GM12878 (cell line): ENCODE data around the gene CFAP61. TPM values are rescaled to one million over a fixed set of nuclear protein-coding genes. Genes with fewer than 3 reads are reported as not detected.

ENCODE experiments used
- ATAC-seq: fragments of 200-7000 bp; cut with Tn5 transposase; 3 replicates; pipeline ENCODE4 v1.9.1; 2020; ENCODE audit warnings: mild to moderate bottlenecking, moderate library complexity
- BruUV-seq: library from RNA; stranded (reverse); fragments of 400-500 nt; replicated peaks from 2 replicates; lab custom pipeline; 2021; lab: Mats Ljungman, UMichigan
- CTCF ChIA-PET: fragments of 300-600 bp; sonication (Branson Sonifier 250); formaldehyde crosslinking; extraction: SDS; loops from one replicate; lab custom pipeline; 2021; ENCODE audit warnings: inconsistent platforms; lab: Yijun Ruan, JAX
- POLR2A ChIA-PET: fragments of 350-600 bp; formaldehyde crosslinking; extraction: SDS; loops from one replicate; lab custom pipeline; 2021; ENCODE audit warnings: inconsistent platforms; lab: Charles Lee
- RAD21 ChIA-PET: fragments of 300-600 bp; sonication (Branson Sonifier 250); formaldehyde crosslinking; loops from one replicate; lab custom pipeline; 2023; ENCODE audit warnings: antibody characterized with exemption; ENCODE audit not compliant: unreplicated experiment; lab: Charles Lee
- SMC1A ChIA-PET: fragments of 300-600 bp; sonication (Branson Sonifier 250); formaldehyde crosslinking; loops from one replicate; lab custom pipeline; 2023; ENCODE audit not compliant: unreplicated experiment, uncharacterized antibody; lab: Charles Lee
- DNase-seq: peaks from one replicate; pipeline ENCODE4 v3.0.0-alpha.2; 2011; ENCODE audit warnings: low read depth, low spot score
- FAIRE-seq: peaks from 3 replicates; lab custom pipeline; 2011; peaks lifted over from hg19 to GRCh38; lab: Jason Lieb, UNC
- H2AFZ ChIP-seq: 2 replicates; pipeline ENCODE4 v1.6.0; 2011; ENCODE audit warnings: low read depth, low read length, control low read depth; ENCODE audit not compliant: control insufficient read depth
- H3K27ac ChIP-seq: 2 replicates; pipeline ENCODE4 v1.5.1; 2011; ENCODE audit warnings: control low read depth; ENCODE audit not compliant: control insufficient read depth, insufficient read depth
- H3K27me3 ChIP-seq, 2 experiments: replicated peaks in 1 of 2; 2 replicates each; pipeline versions ENCODE4 v1.6.0 to v1.6.1; 2011; ENCODE audit warnings: low read length in 1 of 2; ENCODE audit not compliant: control insufficient read depth in 2 of 2, insufficient read depth in 2 of 2
- H3K36me3 ChIP-seq, 2 experiments: 2 replicates each; pipeline ENCODE4 v1.5.1; 2011; ENCODE audit warnings: low read length in 1 of 2; ENCODE audit not compliant: control insufficient read depth in 2 of 2, insufficient read depth in 2 of 2
- H3K4me1 ChIP-seq: 2 replicates; pipeline ENCODE4 v1.6.1; 2011; ENCODE audit warnings: mild to moderate bottlenecking, low read length, moderate library complexity, mixed read lengths; ENCODE audit not compliant: control insufficient read depth, insufficient read depth
- H3K4me2 ChIP-seq: 2 replicates; pipeline ENCODE4 v1.6.0; 2011; ENCODE audit warnings: control low read depth; ENCODE audit not compliant: control insufficient read depth, insufficient read depth
- H3K4me3 ChIP-seq: fragments of 200-600 bp; sonication (generic); 2 replicates; pipeline ENCODE4 v1.5.1; 2016
- H3K79me2 ChIP-seq: 2 replicates; pipeline ENCODE4 v1.6.0; 2011; ENCODE audit warnings: low read length; ENCODE audit not compliant: control insufficient read depth, insufficient read depth
- H3K9ac ChIP-seq: 2 replicates; pipeline ENCODE4 v1.8.0; 2011; ENCODE audit warnings: low read length, control low read depth, mixed read lengths; ENCODE audit not compliant: control insufficient read depth, insufficient read depth
- H3K9me3 ChIP-seq: replicated peaks from 3 replicates; pipeline ENCODE4 v1.5.1; 2011; ENCODE audit warnings: mild to moderate bottlenecking, low read length; ENCODE audit not compliant: control insufficient read depth, insufficient read depth
- H4K20me1 ChIP-seq: 2 replicates; pipeline ENCODE4 v1.6.0; 2011; ENCODE audit not compliant: control insufficient read depth, insufficient read depth
- ASH2L ChIP-seq: fragments of 300-600, 200-600 bp; sonication (generic); IDR thresholded peaks from 2 replicates; pipeline ENCODE4 v1.6.1; 2017; ENCODE audit warnings: low read depth, mild to moderate bottlenecking, borderline replicate concordance
- CHD1 ChIP-seq: IDR thresholded peaks from 2 replicates; pipeline ENCODE4 v1.6.1; 2012; ENCODE audit warnings: low read depth, low read length, improper control_type of control experiment
- JUNB ChIP-seq: IDR thresholded peaks from 2 replicates; pipeline ENCODE4 v1.6.1; 2016; ENCODE audit warnings: antibody characterized with exemption, mild to moderate bottlenecking
- NRF1 ChIP-seq: conservative IDR thresholded peaks from 2 replicates; pipeline ENCODE4 v1.6.1; 2011; ENCODE audit warnings: mild to moderate bottlenecking, low read depth, low read length, improper control_type of control experiment
- PAX5 ChIP-seq: IDR thresholded peaks from 2 replicates; pipeline ENCODE4 v1.6.1; 2011; ENCODE audit warnings: low read depth, low read length, borderline replicate concordance
- PAX8 ChIP-seq: fragments of 450-650 bp; IDR thresholded peaks from 2 replicates; pipeline ENCODE4 v1.6.1; 2017; ENCODE audit warnings: mild to moderate bottlenecking, moderate library complexity
- WRNIP1 ChIP-seq: IDR thresholded peaks from 2 replicates; pipeline ENCODE4 v1.6.1; 2011; ENCODE audit warnings: low read depth, low read length, improper control_type of control experiment, borderline replicate concordance
- WGBS: methylation state at CpG from one replicate; pipeline ENCODE4 v1.1.6; 2016; ENCODE audit warnings: low lambda C conversion rate; ENCODE audit not compliant: insufficient replicate concordance, insufficient coverage; ENCODE audit errors: missing lambda C conversion rate; 5-methylcytosine and 5-hydroxymethylcytosine counted together
- in situ Hi-C: fragments of 300-500 bp; cut with MboI; formaldehyde crosslinking; loops from 9 replicates; pipeline ENCODE4 v1.14.3; 2018; ENCODE audit warnings: mixed read lengths
- intact Hi-C: fragments of 100-400 bp; cut with micrococcal nuclease; formaldehyde crosslinking; loops from one replicate; pipeline ENCODE4 v1.14.2; 2022; ENCODE audit not compliant: unreplicated experiment
- polyA plus RNA-seq, 11 experiments: library from polyadenylated mRNA; depleted of rRNA in 4 of 11; unstranded in 6 of 11; stranded (reverse) in 5 of 11; fragments of >200 nt; fragmentation: Nextera tagmentation in 4 of 11; fragmentation: Illumina TruSeq in 1 of 11; extraction: Ambion mirVana in 4 of 11; extraction: Trizol in 1 of 11; gene quantifications; 1 replicate in 1 of 11; 2 replicates in 10 of 11; pipeline versions ENCODE4 v1.2.1 to v1.2.3, GENCODE V29; 2011 to 2016; ENCODE audit warnings: inconsistent platforms in 2 of 11, missing spikeins in 2 of 11, low read depth in 1 of 11
- total RNA-seq, 4 experiments: library from RNA; depleted of rRNA in 3 of 4; stranded (reverse); fragments of >200 nt in 3 of 4; fragmentation: Illumina TruSeq in 1 of 4; extraction: Trizol in 1 of 4; gene quantifications; 2 replicates each; pipeline versions ENCODE4 v1.2.1 to v1.2.3, GENCODE V29; 2013 to 2021
- TF ChIP-seq, protein P1 (sequence below): fragments of 450-650 bp; IDR thresholded peaks from 2 replicates; pipeline ENCODE4 v1.6.1; 2017; ENCODE audit warnings: mild to moderate bottlenecking, low read depth, inconsistent platforms; ENCODE audit not compliant: poor library complexity, severe bottlenecking
- TF ChIP-seq, protein P2 (sequence below): fragments of 450-650 bp; IDR thresholded peaks from 2 replicates; pipeline ENCODE4 v1.6.1; 2017; ENCODE audit warnings: antibody characterized with exemption, mild to moderate bottlenecking, moderate library complexity

Gene CFAP61
- total and polyA plus RNA-seq, 10 of the 15 experiments (the other 5 are each of a cell fraction or from before 2014, with no cell fraction given): 0.11 to 0.41 (median 0.24) TPM; not detected in 7

GRCh38 chr20:20167698-20168097 lies 115.4 kb downstream of the CFAP61 start:
- WGBS: 31% methylated on average over 3 of the region's 3 CpGs
- ChIA-PET POLR2A (no interaction called here), CTCF (no interaction called here), RAD21 (no interaction called here), SMC1A (interaction anchor here (1.2 kb wide), 1 partner anchor 117 kb away, joined by 3 read pairs; no protein-coding TSS in a partner anchor)
- no TSS peak for BruUV-seq
- intact Hi-C loops: no loop called here
- Histone ChIP-seq H3K4me3 (no peak overlapping the region), H2AFZ (no peak overlapping the region), H3K9ac (no peak overlapping the region), H3K79me2 (no peaks in the 10 kb centered on the region), H3K4me1 (no peaks in the 10 kb centered on the region), H3K36me3 (no peaks in the 10 kb centered on the region), H3K9me3 (no peaks in the 10 kb centered on the region; the same call in 2 of the 3 replicates), H3K27me3 (no peaks in the 10 kb centered on the region), H4K20me1 (no peaks in the 10 kb centered on the region), H3K27ac (no peak overlapping the region), H3K4me2 (no peak overlapping the region)
- in situ Hi-C loops: no loop called here
- no peak for TF ChIP-seq CHD1
- TF ChIP-seq PAX5: no peak
- FAIRE-seq: no peak
- no peak for ATAC-seq
- no peak for DNase-seq

DNA sequence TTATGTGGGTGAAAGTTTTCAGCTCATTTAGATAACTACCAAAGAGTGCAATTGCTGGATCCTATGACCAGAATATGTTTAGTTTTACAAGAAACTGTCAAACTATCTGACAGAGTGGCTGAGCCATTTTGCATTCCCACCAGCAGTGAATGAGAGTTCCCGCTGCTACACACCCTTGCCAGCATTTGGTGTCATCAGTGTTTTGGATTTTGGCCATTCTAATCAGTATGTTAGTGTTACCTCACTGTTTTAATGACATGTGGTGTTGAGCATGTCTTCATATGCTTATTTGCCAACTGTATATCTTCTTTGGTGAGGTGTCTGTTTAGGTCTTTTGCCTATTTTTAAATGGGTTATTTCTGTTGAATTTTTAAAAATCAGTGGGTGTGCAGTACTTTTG lies 120.9 kb downstream of the CFAP61 start:
- Histone ChIP-seq H3K79me2 (no peaks in the 10 kb centered on the region), H3K4me3 (no peak overlapping the region), H3K27me3 (no peaks in the 10 kb centered on the region; a peak in 1 of 4 replicates), H3K9ac (no peak overlapping the region), H2AFZ (no peak overlapping the region), H4K20me1 (no peaks in the 10 kb centered on the region), H3K36me3 (no peaks in the 10 kb centered on the region), H3K9me3 (no peaks in the 10 kb centered on the region; the same call in 2 of the 3 replicates), H3K27ac (no peak overlapping the region), H3K4me2 (no peak overlapping the region), H3K4me1 (no peaks in the 10 kb centered on the region)
- no peak for ATAC-seq
- TF ChIP-seq JUNB (no peak), NRF1 (no peak), WRNIP1 (no peak), ASH2L (no peak), PAX8 (no peak)
- TF ChIP-seq, protein P1, sequence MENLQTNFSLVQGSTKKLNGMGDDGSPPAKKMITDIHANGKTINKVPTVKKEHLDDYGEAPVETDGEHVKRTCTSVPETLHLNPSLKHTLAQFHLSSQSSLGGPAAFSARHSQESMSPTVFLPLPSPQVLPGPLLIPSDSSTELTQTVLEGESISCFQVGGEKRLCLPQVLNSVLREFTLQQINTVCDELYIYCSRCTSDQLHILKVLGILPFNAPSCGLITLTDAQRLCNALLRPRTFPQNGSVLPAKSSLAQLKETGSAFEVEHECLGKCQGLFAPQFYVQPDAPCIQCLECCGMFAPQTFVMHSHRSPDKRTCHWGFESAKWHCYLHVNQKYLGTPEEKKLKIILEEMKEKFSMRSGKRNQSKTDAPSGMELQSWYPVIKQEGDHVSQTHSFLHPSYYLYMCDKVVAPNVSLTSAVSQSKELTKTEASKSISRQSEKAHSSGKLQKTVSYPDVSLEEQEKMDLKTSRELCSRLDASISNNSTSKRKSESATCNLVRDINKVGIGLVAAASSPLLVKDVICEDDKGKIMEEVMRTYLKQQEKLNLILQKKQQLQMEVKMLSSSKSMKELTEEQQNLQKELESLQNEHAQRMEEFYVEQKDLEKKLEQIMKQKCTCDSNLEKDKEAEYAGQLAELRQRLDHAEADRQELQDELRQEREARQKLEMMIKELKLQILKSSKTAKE: no peak
- TF ChIP-seq, protein P2, sequence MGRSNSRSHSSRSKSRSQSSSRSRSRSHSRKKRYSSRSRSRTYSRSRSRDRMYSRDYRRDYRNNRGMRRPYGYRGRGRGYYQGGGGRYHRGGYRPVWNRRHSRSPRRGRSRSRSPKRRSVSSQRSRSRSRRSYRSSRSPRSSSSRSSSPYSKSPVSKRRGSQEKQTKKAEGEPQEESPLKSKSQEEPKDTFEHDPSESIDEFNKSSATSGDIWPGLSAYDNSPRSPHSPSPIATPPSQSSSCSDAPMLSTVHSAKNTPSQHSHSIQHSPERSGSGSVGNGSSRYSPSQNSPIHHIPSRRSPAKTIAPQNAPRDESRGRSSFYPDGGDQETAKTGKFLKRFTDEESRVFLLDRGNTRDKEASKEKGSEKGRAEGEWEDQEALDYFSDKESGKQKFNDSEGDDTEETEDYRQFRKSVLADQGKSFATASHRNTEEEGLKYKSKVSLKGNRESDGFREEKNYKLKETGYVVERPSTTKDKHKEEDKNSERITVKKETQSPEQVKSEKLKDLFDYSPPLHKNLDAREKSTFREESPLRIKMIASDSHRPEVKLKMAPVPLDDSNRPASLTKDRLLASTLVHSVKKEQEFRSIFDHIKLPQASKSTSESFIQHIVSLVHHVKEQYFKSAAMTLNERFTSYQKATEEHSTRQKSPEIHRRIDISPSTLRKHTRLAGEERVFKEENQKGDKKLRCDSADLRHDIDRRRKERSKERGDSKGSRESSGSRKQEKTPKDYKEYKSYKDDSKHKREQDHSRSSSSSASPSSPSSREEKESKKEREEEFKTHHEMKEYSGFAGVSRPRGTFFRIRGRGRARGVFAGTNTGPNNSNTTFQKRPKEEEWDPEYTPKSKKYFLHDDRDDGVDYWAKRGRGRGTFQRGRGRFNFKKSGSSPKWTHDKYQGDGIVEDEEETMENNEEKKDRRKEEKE: no peak
- intact Hi-C loops (no loop called here), in situ Hi-C loops (no loop called here)
- ChIA-PET SMC1A (no interaction called here), POLR2A (no interaction called here), CTCF (no interaction called here), RAD21 (no interaction called here)
- no TSS peak for BruUV-seq
- DNase-seq: no peak
- WGBS: 0% methylated on average over 1 of the region's 1 CpG
- FAIRE-seq: no peak
